Upper lobe of right lung (tissue), 1 donor: Measurements from ENCODE around the gene C1orf74. TPM values are rescaled to one million over a fixed set of nuclear protein-coding genes. Genes with fewer than 3 reads are reported as not detected.

Source experiments
- ATAC-seq: fragments of 200-7000 bp; cut with Tn5 transposase; one replicate; pipeline ENCODE4 v1.9.1; 2020; ENCODE audit warnings: mild to moderate bottlenecking, moderate library complexity
- DNase-seq: peaks from one replicate; pipeline ENCODE4 v3.0.0-alpha.2; 2020
- H3K27ac ChIP-seq: fragments of 200-600 bp; one replicate; pipeline ENCODE4 v1.8.0; 2022
- H3K27me3 ChIP-seq: fragments of 200-600 bp; one replicate; pipeline ENCODE4 v1.8.0; 2022; ENCODE audit warnings: mild to moderate bottlenecking
- H3K36me3 ChIP-seq: fragments of 200-600 bp; one replicate; pipeline ENCODE4 v1.8.0; 2022
- H3K4me1 ChIP-seq: fragments of 200-600 bp; one replicate; pipeline ENCODE4 v1.8.0; 2022
- H3K4me3 ChIP-seq: fragments of 200-600 bp; one replicate; pipeline ENCODE4 v1.8.0; 2022; ENCODE audit warnings: mild to moderate bottlenecking
- H3K9me3 ChIP-seq: fragments of 200-600 bp; one replicate; pipeline ENCODE4 v1.8.0; 2022
- CTCF ChIP-seq: fragments of 200-600 bp; IDR thresholded peaks from one replicate; pipeline ENCODE4 v1.8.0; 2022; ENCODE audit warnings: antibody characterized with exemption
- intact Hi-C: fragments of 100-400 bp; cut with DNase I; formaldehyde crosslinking; loops from one replicate; pipeline ENCODE4 v1.11.0; 2022
- total RNA-seq: library from RNA; stranded (reverse); fragmentation: NEBNext Ultra II Directional; extraction: Animal tissue kit (Norgen Biotek cat#: 25700); gene quantifications from one replicate; pipeline ENCODE4 v1.2.1, GENCODE V29; 2021
- donor health status: DM: no; HTN: yes; CAD: no; lungs with severe emphysema.

C1orf74 gene
- total RNA-seq, 1 donor from 2014 or later = 0.96 TPM

GRCh38 chr1:209732725-209733124 lies 51.6 kb downstream of the C1orf74 start:
- no peaks in the 10 kb centered on the region for H3K36me3 ChIP-seq
- H3K4me3 ChIP-seq = no peak overlapping the region
- no peak overlapping the region for H3K27ac ChIP-seq
- intact Hi-C loops = no loop called here
- no peak for ATAC-seq
- H3K4me1 ChIP-seq = peaks cover 8% of the 10 kb centered on the region
- H3K9me3 ChIP-seq = no peaks in the 10 kb centered on the region
- H3K27me3 ChIP-seq = no peaks in the 10 kb centered on the region
- no peak for DNase-seq
- TF ChIP-seq CTCF = no peak

DNA sequence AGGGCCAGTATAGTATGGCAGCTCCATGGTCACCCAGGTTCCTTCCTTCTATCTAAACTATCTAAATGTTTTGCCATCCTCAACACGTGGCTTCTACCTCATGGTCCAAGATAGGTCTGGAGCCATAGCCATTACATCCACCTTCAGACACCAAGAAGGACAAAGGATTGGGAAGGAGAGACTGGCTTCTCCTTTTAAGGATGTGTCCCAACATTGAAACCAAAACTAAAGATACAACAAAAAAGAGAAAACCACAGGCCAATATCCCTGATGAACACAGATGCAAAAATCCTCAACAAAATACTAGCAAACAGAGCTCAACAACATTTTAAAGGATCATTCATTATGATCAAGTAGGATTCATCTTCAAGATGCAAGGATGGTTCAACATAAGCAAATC lies 54.9 kb downstream of the C1orf74 start:
- ATAC-seq (no peak), DNase-seq (no peak)
- intact Hi-C loops = no loop called here
- H3K27ac ChIP-seq = no peak overlapping the region
- H3K27me3 ChIP-seq = no peaks in the 10 kb centered on the region
- no peak for TF ChIP-seq CTCF
- no peaks in the 10 kb centered on the region for H3K9me3 ChIP-seq
- H3K4me1 ChIP-seq = peaks cover 4% of the 10 kb centered on the region
- no peaks in the 10 kb centered on the region for H3K36me3 ChIP-seq
- H3K4me3 ChIP-seq = no peak overlapping the region

Other genes with a start within 250 kb of the C1orf74 start
- gene CAMK1G, start 200.8 kb downstream of the C1orf74 start, total RNA-seq = 1.4 TPM
- gene LAMB3, start 132.1 kb downstream of the C1orf74 start, total RNA-seq = 83.3 TPM
- 36.5 TPM for gene G0S2, start 109.1 kb downstream of the C1orf74 start, total RNA-seq
- gene HSD11B1, start 79.7 kb downstream of the C1orf74 start, total RNA-seq = 16.9 TPM
- 12.4 TPM for gene TRAF3IP3, start 28.5 kb downstream of the C1orf74 start, total RNA-seq
- gene IRF6, start 21.6 kb upstream of the C1orf74 start, total RNA-seq = 17.9 TPM
- gene UTP25, start 43.4 kb upstream of the C1orf74 start, total RNA-seq = 7.1 TPM
- gene SYT14, start 153.7 kb upstream of the C1orf74 start, total RNA-seq = 0.03 TPM